ENCODE measurements around the gene PCBP3.

PCBP3 gene

DNA sequence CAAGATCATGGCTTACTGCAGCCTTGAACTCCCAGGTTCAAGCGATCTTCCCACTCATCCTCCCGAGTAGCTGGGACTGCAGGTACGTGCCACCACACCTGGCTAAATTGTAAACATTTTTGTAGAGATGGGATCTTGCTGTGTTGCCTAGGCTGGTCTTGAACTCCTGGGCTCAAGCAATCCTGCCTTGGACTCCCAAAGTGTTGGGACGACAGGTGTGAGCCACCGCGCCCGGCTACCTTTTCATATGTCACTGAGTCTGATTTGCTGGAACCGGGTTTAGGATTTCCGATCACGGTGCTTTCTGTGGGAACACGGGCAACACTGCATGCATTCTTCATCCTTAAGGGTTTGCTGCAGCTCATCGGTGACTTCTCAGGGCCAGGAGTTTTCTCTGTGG is 32.2 kb upstream of the PCBP3 start:
- TF ChIP-seq GATA2 (IDR thresholded peaks at IDR 0.05; ENCODE audit: low read depth, low read length) (no peak), GATA3 (IDR thresholded peaks at IDR 0.05; ENCODE audit: low read depth, low read length) (no peak)

DNA sequence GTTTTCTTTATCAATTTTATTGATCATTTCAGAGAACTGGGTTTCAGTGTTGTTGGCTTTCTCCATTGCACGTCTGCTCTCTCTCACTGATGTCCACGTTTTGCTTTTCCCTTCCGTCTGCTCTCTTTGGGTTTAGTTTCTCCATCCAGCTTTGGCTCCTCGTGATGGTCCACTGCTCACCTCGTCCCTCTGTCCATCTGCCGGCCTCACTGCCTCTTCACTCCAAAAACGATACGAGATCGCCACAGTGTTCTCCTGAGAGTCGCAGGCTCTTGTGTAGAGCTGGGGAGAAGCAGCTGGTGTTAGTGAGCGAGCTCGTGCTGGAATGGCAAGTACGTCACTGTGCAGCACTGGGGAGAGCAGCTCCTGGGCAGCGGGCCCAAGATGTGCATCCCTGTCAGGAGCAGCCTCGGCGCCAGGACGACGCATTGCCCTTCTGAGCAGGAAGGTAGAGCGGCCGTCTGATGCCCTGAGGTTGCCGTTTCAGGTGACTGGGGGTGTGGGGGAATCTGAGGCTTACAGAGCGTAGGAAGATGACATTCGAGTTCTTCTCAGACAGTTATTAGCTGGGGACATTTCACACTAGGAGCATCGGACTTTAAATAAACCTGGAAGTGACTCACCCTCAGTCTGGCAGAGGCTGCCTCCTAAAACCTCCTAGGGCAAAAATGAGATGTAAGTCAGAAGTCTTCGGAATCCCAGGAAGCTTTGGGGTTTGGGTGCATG is 31.4 kb upstream of the PCBP3 start:
- TF ChIP-seq GATA2 (IDR thresholded peaks at IDR 0.05; ENCODE audit: low read depth, low read length) (no peak), GATA3 (IDR thresholded peaks at IDR 0.05; ENCODE audit: low read depth, low read length) (no peak)

DNA sequence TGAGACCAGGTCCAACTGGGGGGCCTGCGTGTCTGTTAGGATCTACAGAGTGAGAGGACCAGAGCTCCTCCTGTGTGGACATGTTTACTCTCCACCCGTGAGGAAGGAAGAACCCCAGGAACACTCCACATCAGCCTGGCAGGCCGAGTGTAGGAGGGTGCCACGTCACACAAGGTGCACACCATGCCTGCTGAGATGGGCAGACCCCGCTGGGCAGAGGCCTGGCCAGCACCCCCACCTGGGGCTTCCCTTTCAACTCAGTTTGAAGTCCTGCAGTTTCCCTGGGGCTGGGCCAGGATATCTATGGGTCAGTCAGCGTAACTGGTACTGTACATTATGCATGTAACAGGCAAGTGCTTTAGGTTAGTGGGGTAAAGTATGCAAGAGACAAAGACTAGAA is 30.1 kb upstream of the PCBP3 start:
- TF ChIP-seq GATA3 (IDR thresholded peaks at IDR 0.05; ENCODE audit: low read depth, low read length) = no peak
- TF ChIP-seq GATA2 (IDR thresholded peaks at IDR 0.05; ENCODE audit: low read depth, low read length) = no peak

DNA sequence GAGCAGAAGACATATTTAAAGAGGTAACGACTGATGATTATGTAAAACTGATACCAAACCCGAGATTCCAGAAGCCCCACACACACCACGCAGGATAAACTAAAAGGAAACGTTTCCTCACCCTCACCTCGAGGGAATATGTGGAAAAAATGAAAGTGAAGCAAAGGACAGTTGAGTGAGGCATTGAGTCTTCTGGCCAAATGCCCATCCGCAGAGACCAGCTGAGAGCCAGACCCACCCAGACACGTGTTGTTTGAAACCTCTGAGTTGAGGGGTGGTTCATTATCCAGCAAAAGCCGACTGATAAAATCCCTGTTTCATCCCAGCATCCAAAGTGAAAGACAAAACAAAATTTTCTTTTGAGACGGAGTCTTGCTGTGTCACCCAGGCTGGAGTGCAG is 29.6 kb upstream of the PCBP3 start:
- TF ChIP-seq GATA3 (IDR thresholded peaks at IDR 0.05; ENCODE audit: low read depth, low read length) = no peak
- TF ChIP-seq GATA2 (IDR thresholded peaks at IDR 0.05; ENCODE audit: low read depth, low read length) = no peak

DNA sequence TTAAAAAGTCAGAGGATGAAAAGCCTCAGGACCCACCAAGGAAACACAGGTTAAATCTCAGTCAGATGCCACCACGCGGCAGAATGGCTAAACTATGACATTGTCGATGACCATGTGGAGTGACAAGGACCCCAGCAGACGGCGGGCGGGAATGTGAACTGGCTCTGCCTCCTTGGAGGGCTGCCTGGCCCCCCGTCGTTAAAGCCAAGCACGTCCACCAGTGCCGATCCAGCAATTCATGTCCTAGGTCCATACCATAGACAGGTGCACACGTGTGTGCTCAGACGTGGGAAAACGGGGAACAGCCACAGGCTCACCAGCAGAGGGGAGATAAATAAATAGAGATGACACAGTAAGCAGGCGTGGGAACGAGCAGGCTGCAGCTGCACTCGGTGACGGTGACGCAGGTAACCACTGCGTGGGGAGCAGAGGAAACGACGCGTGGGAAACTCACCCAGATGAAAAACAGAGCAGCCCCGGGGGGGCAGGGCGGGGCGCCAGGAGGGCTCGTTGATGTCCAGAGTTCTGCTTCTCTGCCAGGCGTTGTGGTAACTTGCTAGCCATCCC is 28.3 kb upstream of the PCBP3 start:
- TF ChIP-seq GATA2 (IDR thresholded peaks at IDR 0.05; ENCODE audit: low read depth, low read length) (no peak), GATA3 (IDR thresholded peaks at IDR 0.05; ENCODE audit: low read depth, low read length) (no peak)

DNA sequence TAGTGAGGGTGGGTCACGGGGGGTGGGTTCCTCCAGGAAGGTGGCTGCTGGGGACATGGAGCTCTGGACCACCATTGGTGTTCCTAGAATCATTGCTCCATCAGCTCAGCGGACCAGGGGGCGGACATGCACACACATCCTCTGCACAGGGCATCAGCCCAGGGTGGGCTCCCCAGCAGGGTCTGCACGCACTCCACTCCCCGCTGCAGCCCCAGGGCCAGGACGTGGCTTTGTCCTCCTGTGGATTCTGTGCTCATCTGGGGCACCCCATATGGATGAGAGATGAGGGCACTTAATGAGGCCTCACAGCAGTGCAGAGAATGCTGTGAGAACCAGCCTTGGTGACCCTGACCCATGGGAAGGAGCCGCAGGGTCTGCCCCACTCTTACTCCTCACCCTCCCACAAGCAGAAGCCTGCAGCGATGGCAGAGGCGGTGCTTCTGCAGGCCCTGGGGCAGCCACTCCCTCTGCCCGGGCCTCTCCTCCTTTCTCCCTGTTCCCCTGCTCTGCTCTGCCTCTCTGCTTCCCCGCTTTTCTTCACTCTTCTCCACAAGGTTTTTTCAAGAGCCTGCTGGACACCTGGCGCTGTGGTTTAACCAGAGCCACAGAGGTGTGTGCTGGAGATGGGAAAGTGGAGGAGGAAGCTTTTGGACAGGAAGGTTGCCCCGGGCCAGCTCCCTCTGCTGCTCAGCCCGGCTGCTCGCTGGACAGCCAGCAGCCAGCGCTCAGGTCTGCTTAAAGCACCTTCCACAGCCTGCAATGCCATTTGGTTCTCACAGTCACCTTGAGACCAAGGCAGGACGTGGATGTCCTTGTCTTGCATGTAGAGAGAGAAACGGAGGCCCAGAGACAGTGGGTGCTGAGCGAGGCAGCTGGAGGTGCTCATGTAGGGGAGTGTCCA is 26.3 kb upstream of the PCBP3 start:
- TF ChIP-seq GATA3 (IDR thresholded peaks at IDR 0.05; ENCODE audit: low read depth, low read length) (no peak), GATA2 (IDR thresholded peaks at IDR 0.05; ENCODE audit: low read depth, low read length) (no peak)

DNA sequence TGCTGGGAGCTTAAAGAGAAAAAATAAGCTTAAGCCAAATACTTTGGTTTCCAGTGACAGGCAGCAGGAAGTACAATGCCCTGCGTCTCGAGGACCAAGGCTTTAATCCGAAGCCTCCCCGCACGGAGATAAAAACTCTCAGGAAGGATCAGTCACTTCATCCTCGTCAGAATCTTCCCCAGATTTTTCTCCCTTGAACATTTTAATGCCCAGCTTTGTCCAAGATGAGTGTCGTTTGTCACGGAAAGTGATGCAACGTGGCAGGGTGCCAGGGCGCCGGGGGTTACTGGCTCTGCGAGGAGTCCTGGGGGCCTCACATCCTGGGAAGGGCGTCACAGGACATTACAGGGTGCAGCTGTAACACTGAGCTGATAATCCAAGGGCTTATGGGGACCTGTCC is 25.2 kb upstream of the PCBP3 start:
- no peak for TF ChIP-seq GATA2 (IDR thresholded peaks at IDR 0.05; ENCODE audit: low read depth, low read length)
- no peak for TF ChIP-seq GATA3 (IDR thresholded peaks at IDR 0.05; ENCODE audit: low read depth, low read length)

DNA sequence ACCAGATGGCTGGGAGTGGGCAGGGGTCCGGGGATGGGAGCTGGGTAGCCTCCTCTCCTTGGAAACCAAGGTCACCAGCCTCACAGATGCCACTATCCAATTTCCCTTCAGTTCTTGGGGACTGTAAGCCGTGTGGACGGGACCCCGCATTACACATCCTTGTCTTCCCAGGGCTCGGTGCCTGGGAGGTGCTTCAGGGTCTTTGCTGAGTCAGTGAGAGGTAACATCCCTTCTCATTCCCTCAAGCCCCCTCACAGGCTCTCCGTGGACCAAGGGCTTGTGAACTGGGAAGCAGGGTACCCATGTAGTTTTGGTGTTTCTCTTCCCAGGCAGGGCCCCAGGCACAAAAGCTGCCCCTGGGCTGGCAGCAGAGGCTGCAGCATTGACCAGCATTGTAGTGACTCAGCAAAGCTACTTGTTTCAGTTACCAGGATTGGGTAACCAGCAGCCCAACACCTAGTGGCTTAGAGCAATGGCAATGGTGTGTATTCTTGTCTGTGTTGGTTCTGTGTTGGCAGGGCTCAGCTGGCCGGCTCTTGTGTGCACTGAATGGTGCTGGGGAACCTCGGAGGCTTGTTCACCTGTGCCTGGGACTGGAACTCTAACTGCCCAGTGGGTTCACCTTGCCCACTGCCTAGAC is 24.6 kb upstream of the PCBP3 start:
- TF ChIP-seq GATA2 (IDR thresholded peaks at IDR 0.05; ENCODE audit: low read depth, low read length) (no peak), GATA3 (IDR thresholded peaks at IDR 0.05; ENCODE audit: low read depth, low read length) (no peak)

DNA sequence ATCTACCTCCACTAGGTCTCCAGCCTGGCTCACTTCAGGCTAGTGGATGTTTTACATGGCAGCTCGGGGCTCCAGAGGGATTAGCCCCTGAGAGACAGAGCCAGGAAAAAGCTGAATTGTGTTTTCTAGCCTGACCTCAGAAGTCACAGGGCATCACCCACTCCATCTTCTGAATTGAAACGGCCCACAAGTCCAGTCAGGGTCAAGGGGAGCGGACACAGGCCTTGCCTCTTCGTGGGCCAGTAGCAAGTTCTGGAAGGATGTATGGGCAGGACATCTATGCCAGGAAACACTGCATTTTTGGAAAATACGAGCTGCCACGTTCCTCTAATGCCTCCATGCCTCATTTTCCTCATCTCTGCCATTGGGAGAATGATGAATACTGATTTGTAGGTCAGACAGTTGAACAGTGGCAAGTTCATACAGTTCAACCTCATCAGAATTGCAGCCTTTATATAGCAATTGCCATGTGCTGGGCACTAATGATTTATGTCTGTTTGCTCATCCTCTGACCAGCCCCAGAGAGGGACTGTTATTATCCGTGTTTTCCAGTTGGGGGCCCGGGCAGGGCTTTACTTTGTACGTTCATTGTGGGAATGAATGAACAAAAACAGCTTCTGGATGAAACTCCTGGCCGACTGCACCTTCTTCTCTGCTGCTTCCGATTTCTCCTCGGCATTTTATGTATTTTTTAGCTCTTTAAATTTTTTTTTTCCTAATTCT is 23.2 kb upstream of the PCBP3 start:
- TF ChIP-seq GATA2 (IDR thresholded peaks at IDR 0.05; ENCODE audit: low read depth, low read length) = no peak
- TF ChIP-seq GATA3 (IDR thresholded peaks at IDR 0.05; ENCODE audit: low read depth, low read length) = no peak

DNA sequence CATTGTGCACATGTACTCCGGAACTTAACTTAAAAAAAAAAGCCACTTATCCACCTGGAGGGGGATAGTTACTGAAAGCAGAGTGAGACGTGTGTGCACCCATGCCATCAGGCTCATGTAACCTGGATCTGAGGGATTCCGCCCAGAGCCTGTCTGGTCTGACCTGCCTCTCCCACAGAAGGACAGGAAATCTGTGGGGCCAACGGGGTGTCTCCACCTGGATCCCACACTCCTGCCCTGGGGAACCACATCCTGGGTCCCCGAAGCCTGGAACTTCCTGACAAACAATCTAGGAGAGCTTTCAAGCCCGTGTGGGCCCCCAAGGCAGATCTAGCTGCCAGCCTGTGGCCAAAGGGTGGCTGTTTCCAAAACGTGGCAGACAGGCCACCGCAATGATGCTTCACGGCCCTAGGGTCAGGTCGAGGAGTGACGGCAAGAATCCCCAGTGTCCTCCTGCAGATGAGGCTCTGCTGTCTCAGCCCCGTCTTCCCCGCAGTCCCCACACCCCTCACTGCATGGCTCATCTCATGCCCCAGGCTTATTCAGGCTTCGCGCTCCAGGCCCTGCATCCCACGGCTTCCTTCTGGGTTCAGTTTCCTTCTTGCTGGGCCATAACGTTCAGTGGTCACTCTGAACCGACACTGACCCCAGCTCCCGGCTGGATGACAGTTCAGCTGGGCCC is 21.0 kb upstream of the PCBP3 start:
- TF ChIP-seq GATA2 (IDR thresholded peaks at IDR 0.05; ENCODE audit: low read depth, low read length) (no peak), GATA3 (IDR thresholded peaks at IDR 0.05; ENCODE audit: low read depth, low read length) (no peak)

DNA sequence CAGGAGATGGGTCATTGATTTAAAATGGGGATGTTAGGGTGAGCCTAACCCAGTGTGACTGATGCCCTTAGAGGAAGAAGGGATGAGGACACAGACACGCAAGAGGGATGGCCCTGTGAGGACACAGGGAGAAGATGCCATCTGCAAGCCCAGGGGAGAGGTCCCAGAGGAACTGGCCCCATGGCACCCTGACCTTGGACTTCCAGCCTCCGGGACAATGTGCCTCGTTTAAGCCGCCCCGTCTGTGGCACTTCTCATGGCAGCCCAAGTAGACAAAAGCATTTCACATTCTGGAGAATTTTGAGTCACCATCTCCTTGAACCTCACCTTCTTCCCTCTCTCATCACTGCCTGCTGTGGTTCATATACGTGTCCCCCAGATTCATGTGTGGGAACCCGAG is 20.1 kb upstream of the PCBP3 start:
- TF ChIP-seq GATA3 (IDR thresholded peaks at IDR 0.05; ENCODE audit: low read depth, low read length) (no peak), GATA2 (IDR thresholded peaks at IDR 0.05; ENCODE audit: low read depth, low read length) (no peak)

DNA sequence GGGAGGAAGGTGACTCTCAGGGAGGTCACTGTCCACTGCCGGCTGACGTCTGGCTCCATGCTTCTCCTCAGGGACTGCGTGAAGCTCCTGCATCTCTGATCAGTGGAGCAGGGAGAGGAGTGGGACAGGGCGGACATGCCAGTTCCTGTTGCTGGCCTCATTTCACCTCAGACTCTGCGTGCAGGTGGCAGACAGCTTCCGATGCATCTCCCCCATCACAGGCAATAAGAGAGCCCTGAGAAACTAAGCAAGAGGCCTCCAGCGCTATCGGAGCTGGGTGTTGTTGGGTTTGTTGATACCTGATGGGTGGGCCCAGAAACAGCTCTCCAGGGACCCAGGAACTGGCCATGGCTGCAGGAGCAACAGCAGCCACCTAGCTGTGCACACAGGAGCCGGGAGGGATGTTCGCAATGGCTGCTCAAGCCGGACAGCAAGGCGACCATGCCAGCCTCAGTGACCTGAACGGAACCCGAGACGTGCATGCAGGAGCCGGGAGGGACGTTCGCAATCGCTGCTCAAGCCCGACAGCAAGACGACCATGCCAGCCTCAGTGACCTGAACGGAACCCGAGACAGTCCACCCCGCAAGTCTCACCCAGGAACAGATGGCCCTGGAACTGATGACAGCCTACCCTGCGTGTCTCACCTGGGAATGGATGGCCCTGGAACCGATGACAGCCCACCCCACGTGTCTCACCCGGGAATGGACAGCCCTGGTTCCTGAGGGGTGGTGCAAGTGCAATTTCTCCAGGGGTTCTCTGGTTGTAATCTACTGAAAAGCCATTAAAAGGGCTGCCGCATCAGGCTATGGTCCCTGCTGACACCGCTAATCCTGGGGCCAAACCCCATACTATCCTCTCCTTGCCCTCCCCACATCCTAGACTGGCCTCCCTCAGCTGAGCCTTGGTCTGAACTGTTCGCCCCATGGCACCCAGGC is 14.2 kb upstream of the PCBP3 start:
- no peak for TF ChIP-seq GATA2 (IDR thresholded peaks at IDR 0.05; ENCODE audit: low read depth, low read length)
- TF ChIP-seq GATA3 (IDR thresholded peaks at IDR 0.05; ENCODE audit: low read depth, low read length) = no peak
